HG02798 (cell line): ENCODE results near the gene PPP6R2.

Experiments used
- ATAC-seq: cut with Tn5 transposase; IDR thresholded peaks from one replicate; pipeline ENCODE4 v1.9.1; 2021; ENCODE audit warnings: mild to moderate bottlenecking; ENCODE audit not compliant: unreplicated experiment, poor library complexity

The PPP6R2 gene

GRCh38 chr22:50443197-50443596, 100.1 kb downstream of the PPP6R2 start:
- ATAC-seq = no peak

GRCh38 chr22:50443801-50444625, 100.9 kb downstream of the PPP6R2 start:
- ATAC-seq = no peak

- ATAC-seq = no peak
Measured at GRCh38 chr22:50444663-50445062, 101.5 kb downstream of the PPP6R2 start.

- ATAC-seq = no peak
Measured at GRCh38 chr22:50445071-50445879, 102.1 kb downstream of the PPP6R2 start.

- ATAC-seq = no peak
Measured at GRCh38 chr22:50445880-50446707, 103.0 kb downstream of the PPP6R2 start.

- ATAC-seq = no peak
Measured at GRCh38 chr22:50446708-50447575, 103.8 kb downstream of the PPP6R2 start.

- ATAC-seq = no peak
Measured at GRCh38 chr22:50447576-50448551, 104.7 kb downstream of the PPP6R2 start.

- ATAC-seq = no peak
Measured at GRCh38 chr22:50452649-50453048, 109.5 kb downstream of the PPP6R2 start.

GRCh38 chr22:50454556-50455075, 111.5 kb downstream of the PPP6R2 start:
- no peak for ATAC-seq

GRCh38 chr22:50455201-50455600, 112.1 kb downstream of the PPP6R2 start:
- no peak for ATAC-seq

- ATAC-seq = no peak
Measured at GRCh38 chr22:50456026-50456425, 112.9 kb downstream of the PPP6R2 start.

GRCh38 chr22:50456466-50457234, 113.5 kb downstream of the PPP6R2 start:
- no peak for ATAC-seq

GRCh38 chr22:50459016-50459415, 115.9 kb downstream of the PPP6R2 start:
- ATAC-seq = no peak

GRCh38 chr22:50459496-50460140, 116.5 kb downstream of the PPP6R2 start:
- ATAC-seq = no peak

GRCh38 chr22:50460938-50461337, 117.8 kb downstream of the PPP6R2 start:
- no peak for ATAC-seq

- ATAC-seq = no peak
Measured at GRCh38 chr22:50461536-50461935, 118.4 kb downstream of the PPP6R2 start.

GRCh38 chr22:50461979-50462540, 118.9 kb downstream of the PPP6R2 start:
- no peak for ATAC-seq
